Stimulated activated naive CD4-positive, alpha-beta T cell treated with Interleukin-2 at 50 U/mL for 16 hours (primary cell): ENCODE data around the gene ADAMTS16.

ENCODE experiments used
- DNase-seq: peaks from one replicate; lab custom pipeline; 2025; lab: John Stamatoyannopoulos, UW

The ADAMTS16 gene

DNA sequence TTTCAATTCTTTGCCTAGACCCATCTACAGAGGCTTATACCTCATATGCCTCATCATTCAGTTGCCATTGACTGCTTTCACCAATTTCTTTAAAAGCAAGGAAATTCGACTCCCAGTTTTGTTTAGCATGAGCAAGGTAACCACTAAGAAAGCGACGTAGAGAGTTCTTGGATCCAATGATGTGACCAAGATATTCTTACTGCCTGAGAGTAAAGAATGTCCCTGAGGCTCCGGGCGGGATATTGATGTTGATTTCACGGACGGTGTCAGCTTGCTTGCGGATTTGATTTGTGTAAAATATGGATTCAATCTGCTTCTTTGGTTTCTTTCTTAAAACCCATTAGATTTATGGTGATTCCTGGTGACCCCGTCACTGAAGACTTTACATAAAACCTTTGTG lies 147.3 kb downstream of the ADAMTS16 start:
- DNase-seq, result no peak

DNA sequence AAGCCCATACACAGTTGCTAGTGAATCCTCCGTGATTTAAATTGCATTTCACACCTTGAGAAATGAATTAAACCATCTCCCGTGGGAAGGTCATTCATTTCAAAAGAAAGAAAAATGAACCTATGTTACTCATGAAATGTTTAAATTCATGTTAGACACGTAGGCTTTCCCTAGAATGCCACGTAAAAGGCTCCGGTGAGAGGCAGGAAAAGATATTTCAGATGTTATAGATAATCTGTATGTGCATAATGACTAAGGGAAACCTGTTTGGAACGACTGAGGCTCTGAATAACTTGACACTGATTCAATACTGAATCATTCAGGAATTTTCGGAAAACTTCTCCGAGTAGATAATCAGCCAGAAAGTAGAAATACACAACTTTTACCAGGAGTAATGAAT lies 148.1 kb downstream of the ADAMTS16 start:
- DNase-seq, result no peak

DNA sequence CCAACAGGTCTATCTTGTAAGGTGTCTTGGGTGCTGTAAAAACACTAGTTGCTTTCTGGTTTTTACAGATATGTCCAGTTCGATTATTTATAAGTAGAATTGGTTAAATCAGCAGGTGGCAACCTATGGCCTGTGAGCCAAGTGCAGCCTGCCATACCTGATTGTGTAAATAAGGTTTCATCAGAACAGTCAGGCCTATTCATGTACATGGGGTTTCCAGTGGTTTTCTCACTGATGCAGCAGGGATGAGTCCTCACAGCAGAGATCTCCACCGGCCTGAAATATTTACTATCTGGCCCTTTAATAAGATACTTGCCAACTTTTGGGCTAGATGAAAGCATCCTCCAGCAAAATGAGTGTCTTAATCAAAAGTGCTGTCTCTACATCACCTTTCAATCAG lies 149.4 kb downstream of the ADAMTS16 start:
- no peak for DNase-seq

DNA sequence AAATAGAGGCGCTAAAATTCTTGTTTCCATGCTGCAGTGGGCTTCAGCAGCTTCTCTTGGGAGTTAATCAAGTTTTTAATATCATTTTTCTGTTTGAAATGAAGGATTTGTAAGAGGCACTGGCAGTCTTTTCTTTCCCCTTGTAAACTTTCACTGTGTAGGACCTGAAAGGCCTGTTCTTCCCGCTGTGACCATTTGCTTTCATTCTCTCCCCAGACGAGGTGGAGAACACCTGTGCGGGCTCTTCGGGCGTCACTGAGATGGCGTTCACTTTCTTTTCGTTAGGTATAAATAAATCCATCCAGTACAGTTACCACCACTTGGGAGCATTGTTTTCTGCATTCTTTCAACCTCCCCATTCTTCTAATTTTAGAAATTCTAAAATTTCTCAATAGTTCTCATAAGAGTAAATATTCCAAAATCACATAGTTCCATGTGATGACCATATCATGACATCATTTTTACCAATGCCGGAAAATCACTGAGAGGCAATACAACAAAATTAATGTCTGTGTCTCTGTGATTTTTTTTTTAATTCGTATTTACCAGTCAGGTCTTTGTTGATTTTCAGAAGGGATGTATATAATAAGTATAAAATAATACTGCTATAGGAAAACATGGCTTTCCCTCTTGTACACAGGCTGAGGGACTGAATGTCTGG lies 150.7 kb downstream of the ADAMTS16 start:
- DNase-seq, result no peak

DNA sequence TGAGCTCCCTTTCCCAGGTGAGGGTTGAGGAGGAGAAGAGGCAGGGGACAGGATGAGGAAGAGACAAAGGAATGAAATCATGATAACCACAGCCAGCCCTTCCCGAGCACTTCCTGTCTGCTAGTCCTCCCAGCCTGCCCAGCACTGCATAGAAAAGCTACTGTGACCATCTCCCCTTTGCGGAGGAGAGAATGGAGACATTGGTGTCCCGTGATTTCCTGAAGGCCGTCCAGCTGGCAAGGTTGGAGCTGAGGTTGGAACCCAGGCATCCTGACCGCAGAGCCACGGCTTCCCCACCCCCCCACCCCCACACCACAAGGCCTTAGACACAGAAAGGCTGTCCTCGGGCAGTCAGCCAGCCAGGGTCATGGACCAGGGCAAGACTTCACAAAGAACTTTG lies 151.2 kb downstream of the ADAMTS16 start:
- DNase-seq, result no peak

DNA sequence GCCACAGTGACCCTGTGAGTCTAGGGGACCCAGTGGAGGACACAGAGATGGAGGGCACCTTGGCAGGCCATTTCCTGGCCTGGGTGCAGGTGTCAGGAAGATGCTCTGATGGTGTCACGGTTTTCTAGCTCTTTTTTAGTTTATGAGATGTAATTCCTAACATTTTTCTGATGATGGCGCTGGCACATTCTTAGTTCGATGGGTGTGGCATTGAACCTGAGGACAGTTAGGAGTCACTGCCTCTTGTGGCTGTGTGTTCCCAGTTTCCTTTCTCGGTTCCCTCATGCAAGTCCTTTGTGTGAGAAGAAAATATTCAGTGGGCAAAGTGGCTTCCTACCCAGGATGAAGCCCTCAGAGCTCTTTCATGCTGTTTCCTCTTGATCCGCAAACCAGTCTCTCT lies 152.9 kb downstream of the ADAMTS16 start:
- no peak for DNase-seq

DNA sequence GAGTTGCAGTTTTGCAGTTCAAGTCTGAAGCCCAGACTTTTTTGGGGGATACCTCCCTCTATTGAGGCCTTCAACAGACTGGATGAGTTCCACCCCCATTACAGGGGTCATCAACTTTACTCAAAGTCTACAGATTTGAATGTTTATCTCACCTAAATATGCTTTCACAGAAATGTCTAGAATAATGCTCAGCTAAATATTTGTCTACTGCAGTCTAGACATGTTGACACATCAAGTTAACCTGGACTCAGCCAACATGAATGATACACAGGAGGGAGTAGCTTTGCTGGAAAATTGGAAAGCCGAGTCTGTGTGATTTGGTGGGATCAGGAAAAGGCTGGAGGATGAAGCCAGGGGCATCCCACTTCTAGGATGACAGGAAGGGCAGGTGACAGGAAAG lies 154.3 kb downstream of the ADAMTS16 start:
- no peak for DNase-seq

DNA sequence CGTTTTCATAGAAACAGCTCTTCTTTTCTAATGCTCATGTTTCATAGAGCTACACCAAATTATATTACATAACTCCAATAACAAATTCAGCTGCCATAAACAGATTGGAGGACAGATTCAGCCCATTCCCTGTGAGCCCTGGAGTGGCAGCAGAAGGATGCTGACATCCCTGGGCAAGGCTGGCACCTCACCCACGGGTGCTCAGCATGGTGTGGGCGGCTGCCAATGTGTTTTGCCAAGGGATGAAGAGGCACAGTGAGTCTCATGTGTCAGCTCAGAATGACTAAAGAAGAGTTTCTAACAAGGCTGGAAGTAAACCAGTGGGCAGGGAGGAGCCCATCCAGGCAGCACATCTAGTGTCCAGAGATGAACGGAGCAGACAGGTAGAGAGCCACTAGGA lies 155.2 kb downstream of the ADAMTS16 start:
- no peak for DNase-seq

DNA sequence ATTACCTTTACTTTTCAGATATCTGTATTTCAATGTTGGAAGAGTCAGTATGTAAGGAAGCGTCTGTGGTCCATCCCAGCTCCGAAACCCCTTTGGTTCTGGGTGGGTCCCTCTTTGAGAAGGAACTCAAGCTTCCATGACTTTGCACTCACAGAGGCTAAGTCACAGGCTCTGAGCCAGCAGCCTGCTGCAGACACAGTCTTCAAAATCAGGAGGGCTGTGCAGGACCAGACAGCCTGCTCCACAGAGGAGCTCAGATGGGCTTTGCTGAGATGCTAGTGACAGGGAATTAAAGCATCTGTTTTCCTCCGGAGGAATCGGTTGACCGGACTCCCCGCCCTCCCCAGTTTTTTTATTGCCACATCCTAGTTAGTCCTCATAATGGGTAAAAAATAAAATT lies 155.9 kb downstream of the ADAMTS16 start:
- no peak for DNase-seq

DNA sequence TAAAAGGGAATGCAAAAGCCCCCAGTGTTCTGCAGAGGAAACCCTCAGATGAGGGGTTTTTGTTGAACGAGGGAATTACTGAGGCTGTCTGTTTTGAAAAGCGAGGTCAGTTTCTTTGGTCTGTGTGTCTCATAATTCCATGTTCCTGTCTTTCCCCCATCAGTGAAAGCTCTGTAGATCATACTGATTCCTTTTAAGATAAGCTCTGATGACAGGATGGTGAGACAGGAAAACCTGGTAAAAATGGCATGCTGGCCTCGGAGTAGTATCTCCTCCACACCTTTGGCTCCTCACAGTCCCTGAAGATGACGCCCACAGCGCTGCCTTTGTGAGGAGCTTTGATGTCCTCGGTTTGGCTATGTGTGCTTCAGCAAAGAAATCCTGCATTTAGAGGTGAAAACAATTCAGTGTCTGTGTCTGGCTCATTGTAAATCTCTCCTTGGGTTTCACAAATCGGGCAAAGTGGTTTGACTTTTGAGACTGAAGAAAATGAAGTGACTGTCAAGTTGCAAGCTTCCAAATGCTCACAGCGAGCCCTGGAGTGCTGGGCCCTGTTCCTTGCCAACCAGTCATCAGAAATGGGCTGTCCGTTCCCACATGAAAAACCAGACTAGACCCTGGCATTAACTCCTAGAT lies 157.4 kb downstream of the ADAMTS16 start:
- DNase-seq, result no peak

DNA sequence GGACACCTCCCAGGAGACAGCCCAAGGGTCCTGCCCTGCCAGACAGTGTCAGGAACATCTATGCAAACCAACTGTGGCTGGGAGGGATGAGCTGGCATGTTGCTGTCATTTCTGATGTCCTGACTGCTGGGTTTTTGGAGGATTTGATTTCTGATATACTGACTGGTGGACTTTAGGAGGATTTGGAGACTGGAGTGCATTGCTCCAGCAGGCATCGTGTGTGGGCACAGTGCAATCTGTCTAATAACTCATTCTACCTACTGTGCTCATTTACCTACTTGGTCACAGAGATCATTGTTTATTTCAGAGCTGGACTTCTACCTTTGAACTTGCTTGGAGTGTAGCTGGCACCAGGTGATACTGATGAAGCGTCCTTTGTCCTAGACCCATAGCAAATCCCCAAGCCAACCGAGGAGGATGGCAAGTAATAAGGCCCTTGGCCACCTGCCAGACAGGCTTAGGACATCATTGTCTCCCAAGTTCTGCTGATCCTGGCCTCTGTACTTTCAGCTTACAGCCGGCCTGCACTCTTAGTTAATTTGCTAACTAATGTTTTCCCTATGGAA lies 158.0 kb downstream of the ADAMTS16 start:
- DNase-seq, result no peak

DNA sequence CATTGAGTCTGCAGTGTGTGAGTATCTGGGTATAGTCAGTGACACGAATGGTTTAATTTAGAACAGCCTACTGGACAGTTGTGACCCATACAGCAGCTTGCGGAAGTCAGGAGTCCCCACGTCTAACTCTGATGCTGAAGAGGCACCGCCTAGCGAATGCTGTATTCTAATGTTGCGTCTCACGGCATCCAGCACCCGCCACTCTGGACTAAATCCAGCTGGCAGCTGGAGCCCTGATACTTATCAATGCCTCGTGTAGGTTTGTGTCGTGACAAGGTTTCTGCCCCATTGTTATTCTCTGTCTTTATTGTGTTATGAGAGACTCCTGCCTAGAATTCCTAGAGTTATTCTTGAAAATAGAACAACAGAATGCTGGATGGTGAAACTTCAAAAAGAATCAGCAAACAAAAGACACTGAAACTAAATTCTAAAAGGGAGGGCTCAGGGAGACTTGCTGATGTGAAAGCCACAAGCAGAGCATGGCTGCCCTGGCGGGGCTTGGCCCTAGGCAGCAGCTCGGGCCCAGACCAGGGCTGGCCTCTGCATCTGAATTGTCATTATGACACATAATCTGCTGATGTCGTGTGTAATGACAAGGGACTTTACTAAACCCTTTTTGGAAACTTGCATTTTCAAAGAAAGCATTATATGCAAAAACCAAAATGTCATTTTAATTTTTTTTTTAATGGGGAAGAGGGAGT lies 158.9 kb downstream of the ADAMTS16 start:
- DNase-seq, result no peak

DNA sequence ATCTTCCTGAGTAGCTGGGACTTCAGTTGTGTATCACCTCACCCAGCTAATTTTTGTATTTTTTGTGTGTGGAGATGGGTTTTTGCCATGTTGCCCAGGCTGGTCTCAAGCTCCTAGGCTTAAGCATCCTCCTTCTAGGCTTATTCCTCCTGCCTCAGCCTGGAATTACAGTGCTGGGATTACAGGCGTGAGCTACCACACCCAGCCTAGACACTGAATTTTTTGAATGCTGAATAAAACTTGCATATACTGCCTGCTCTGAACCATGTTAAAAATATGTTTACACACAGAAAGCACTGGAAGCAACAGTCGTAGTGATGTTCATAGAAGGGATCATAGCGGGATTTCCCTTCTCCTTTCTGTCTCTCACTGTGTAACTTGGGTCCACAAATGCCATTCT lies 161.0 kb downstream of the ADAMTS16 start:
- DNase-seq, result no peak

DNA sequence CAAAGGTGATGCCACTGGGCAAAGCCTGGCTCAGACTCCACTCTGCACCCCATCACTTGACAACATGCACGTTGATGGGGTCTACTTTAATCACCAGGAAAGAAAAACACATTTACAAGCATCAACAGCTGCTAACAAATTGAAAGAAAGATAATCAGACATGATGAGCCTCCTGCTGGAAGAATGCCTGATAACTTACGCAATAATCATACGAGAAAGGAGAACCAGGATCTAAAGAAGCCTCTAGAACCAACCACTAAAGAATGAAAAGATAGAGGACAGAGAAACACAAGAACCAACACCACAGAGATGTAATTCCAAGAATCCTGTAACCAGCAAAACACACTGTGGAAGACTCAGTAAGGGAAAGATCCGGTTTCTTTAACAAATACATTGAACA lies 162.1 kb downstream of the ADAMTS16 start:
- no peak for DNase-seq

DNA sequence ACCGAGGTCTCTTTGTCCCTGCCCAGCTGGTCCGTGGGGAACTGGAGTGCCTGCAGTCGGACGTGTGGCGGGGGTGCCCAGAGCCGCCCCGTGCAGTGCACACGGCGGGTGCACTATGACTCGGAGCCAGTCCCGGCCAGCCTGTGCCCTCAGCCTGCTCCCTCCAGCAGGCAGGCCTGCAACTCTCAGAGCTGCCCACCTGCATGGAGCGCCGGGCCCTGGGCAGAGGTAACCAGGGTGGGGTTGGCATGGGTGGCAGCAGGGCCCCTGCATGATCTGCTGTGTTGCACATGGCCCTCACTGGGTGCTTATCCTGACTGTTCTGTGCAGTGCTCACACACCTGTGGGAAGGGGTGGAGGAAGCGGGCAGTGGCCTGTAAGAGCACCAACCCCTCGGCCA lies 163.1 kb downstream of the ADAMTS16 start:
- DNase-seq, result no peak

DNA sequence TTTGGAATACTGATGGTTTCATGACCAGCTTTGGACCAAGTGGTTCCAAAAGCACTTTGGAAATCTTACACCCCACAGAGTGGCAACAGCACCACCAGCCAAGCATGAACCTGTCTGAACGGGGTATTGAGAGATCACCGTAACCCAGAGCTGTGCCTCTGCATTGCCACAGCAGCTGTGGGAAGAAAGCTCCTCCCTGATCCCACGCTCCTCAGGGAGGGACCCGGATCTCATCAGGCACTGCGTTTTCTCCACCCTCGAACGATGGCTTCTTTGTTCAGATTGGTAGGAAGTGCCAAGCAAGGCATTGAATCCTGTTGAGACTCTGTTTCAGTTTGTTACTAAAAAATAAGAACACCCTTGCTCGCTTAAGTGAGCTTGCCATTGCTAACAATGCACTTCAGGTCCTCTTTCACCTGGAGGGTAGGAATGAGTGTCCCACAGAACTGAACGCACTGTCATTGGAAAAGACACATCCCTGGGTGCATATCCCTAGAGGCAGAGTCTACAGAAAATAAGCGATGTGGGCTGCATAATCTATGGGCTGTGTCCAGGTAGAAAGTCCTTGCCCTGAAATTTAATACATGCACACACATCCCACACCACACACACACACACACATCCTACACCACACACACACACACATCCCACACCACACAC lies 164.4 kb downstream of the ADAMTS16 start:
- no peak for DNase-seq

DNA sequence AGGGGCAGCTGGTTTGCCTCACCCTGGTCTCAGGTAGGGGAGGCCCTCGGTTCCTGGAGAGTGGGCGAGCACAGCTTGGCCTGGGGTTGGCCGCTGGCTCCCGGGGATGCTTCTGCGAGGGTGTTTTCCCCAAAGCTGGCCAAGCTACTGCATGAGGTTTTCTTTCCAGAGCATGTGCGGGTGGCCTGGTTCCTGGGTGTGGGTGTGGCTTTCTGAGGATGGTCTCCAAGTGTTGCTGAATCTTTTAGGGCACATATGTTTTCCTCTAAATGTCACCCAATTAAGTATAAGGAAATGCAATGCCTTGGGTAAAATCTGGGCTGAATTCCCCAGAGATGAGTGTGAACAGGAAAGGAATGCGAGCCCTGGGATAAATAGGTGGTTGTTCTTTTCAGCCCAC lies 166.6 kb downstream of the ADAMTS16 start:
- DNase-seq, result no peak

DNA sequence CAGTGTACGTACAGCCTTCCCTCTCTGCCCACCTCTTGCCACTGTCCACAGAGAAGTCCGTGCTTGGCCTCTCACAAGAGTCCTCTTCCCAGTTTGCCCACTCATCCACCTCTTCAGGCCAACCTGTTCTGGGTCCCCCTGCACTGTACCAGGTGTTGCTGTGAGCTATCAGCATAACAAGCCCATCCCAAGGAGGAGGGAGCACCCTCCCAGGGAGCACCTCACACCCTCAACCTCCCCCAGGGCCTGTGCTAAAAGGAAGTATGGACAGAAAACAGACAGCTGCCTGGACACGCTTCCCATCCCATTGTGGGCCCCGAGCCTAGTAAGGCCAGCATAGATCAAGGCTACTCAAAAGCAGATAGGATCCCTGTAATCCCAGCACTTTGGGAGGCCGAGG lies 168.2 kb downstream of the ADAMTS16 start:
- DNase-seq, result no peak

DNA sequence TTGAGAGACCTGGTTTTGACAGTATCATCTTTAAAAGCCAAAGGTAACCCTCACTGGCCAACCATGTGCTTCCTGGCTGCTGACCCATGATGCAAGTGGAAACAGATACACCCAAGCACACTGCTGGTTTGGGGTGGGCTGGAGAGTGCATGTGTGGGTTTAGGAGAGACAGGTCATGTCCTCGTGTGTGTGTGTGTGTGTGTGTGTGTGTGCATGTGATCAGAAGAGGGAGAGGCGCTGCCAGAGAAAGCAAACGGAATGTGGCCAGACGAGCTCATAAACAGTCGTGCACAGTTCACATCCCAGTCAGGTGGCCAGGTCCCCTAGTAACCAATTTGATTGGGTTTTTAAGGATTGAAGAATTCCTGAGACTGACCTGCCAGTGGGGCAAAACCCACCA lies 169.5 kb downstream of the ADAMTS16 start:
- DNase-seq, result no peak

DNA sequence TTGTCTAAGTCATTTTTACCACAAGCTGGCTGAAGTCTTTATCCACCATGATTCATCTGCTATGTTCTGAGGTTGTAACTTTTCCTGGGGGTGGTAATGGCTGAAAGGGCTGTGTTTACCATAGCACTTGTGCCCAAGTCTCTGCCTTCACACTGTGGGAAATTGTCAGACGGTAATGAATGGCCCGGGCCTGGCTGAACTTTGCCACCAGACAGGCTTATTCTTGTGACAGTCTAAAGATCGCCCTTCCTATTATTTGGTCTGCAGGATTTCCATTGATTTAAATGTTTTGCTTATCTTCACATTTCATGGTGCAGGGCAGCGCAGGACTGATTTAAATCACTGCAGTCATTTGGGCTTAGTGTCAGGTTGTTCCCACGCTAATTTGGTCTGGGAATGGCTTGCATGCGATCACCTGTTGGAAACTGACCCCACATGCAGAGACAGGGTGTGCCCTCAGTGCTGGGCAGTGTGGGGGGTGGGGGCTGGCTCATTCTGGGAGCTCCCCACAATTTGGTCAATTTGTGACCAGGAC lies 173.0 kb downstream of the ADAMTS16 start:
- no peak for DNase-seq

DNA sequence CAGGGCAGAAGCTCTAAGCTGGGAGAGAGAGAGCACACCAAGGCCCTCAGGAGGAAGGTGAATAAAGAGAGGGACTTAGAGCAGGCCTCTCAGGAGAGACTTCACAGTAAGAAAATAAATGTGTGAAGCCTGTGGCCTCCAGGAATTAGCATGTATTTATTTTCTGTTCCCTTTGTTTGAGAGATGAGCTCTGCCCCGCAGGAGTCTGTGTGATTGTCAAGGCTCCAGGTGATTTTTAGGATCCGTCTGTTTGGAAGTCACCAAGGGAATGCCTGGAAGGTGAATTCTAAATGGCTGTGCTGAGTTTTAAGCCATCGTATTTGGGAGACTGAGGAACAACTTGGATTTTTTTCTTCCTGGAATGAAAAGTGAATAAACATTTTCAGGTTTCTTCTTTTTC lies 174.0 kb downstream of the ADAMTS16 start:
- DNase-seq, result no peak

DNA sequence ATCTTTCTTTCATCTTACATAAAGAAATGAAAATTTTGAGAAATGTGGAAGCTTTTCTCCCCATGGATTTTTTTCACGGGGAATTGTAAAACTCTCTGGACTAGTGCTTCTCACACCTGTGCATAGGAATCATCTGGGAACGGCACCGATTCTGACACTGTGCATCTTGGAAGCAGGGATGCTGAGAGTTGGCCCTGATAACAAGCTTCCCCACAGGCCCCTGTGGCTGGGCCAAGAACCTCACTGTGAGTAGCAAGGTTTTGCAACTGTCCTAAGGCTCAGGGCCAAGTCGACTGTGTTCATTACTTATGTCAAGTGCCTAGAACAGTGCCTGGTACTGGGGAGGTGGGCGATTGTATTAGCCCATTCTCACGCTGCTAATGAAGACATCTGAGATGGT lies 174.5 kb downstream of the ADAMTS16 start:
- no peak for DNase-seq
